GM12864 (cell line): Measurements from ENCODE around the gene NUDT3.
A peak's percentile ranks its signal among the peaks of the same experiment; 100 is the strongest.

ENCODE experiments used
- DNase-seq: peaks from one replicate; pipeline ENCODE4 v3.0.0-alpha.2; 2011; ENCODE audit warnings: low read depth
- H3K4me3 ChIP-seq: 2 replicates; pipeline ENCODE4 v1.5.1; 2011; ENCODE audit warnings: mild to moderate bottlenecking, low read depth, low read length, control low read depth
- TF ChIP-seq, protein P1 (sequence below): IDR thresholded peaks from 2 replicates; pipeline ENCODE4 v1.5.1; 2011; ENCODE audit warnings: low read depth, mild to moderate bottlenecking, moderate library complexity, low read length, control low read depth, inconsistent platforms; ENCODE audit errors: missing control alignments

NUDT3 gene

DNA sequence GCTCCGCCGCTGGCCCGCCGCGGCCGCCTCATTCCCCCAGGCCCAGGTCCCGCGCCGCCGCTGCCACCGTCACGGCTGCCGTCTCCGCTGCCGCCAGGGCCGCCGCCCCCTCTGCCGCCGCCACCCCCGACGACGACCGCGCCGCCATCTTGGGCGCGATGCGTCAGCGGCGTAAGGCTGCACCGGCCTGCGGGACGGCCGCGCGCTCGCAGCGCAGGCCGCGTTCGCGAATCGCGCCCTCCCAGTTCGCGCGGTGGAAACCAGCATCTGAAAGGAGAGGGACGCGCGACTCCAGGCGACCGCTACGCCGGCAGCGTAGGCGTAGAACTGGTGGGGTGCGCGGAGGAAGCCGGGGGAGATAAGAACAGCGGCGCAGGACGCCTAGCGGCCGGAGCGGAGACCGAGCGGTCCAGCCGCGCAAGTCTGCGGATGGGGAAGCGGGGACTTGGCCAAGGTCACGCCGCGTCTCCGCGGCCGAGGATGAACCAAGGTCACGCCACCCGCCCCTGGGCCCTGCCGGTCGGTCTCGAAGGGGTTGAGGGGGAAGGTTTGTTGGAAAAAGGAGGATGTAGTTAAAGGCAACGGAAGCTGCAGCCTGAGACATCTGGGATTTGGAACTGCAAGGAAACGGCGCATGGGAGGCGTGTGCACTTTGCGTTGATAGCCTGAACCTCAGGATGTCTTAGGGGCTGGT, at the start of gene NUDT3:
TSS of gene NUDT3 (minus strand) at position 173 of the 694 bp plus-strand sequence. CDS start 307 bp downstream, outside the sequence.
- peak; percentile 87 for DNase-seq
- peak within 1 kb of the TSS; percentile 98 for H3K4me3 ChIP-seq
- TF ChIP-seq, protein P1, sequence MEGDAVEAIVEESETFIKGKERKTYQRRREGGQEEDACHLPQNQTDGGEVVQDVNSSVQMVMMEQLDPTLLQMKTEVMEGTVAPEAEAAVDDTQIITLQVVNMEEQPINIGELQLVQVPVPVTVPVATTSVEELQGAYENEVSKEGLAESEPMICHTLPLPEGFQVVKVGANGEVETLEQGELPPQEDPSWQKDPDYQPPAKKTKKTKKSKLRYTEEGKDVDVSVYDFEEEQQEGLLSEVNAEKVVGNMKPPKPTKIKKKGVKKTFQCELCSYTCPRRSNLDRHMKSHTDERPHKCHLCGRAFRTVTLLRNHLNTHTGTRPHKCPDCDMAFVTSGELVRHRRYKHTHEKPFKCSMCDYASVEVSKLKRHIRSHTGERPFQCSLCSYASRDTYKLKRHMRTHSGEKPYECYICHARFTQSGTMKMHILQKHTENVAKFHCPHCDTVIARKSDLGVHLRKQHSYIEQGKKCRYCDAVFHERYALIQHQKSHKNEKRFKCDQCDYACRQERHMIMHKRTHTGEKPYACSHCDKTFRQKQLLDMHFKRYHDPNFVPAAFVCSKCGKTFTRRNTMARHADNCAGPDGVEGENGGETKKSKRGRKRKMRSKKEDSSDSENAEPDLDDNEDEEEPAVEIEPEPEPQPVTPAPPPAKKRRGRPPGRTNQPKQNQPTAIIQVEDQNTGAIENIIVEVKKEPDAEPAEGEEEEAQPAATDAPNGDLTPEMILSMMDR = peak; percentile 92

DNA sequence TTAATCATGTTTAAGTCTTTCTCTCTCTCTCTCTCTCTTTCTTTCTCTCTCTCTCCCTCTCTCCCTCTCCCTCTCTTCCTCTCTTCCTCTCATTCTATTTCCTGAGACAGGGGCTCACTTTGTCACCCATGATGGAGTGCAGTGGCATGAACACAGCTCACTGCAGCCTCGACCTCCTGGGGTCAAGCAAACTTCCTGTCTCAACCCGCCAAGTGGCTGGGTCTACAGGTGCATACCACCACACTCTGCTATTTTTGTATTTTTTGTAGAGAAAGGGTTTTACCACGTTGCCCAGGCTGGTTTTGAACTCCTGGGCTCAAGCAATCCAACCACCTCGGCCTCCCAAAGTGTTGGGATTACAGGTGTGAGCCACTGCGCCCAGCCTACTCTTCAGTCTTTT, 49.1 kb upstream of the NUDT3 start:
- no peak overlapping the region for H3K4me3 ChIP-seq
- no peak for DNase-seq
- TF ChIP-seq, protein P1 = no peak

DNA sequence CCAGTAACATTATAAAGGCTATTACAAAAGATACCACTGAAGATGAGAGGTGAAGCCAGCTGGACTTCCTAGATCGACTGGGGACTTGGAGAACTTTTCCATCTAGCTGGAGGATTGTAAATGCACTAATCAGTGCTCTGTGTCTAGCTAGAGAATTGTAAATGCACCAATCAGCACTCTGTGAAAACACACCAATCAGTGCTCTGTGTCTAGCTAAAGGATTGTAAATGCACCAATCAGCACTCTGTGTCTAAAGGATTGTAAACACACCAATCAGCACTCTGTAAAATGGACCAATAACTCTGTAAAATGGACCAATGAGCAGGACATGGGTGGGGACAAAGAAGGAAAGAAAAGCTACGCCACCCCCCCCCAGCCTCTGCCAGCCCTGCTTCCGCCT, 47.0 kb upstream of the NUDT3 start:
- DNase-seq = no peak
- TF ChIP-seq, protein P1 = no peak
- no peak overlapping the region for H3K4me3 ChIP-seq

DNA sequence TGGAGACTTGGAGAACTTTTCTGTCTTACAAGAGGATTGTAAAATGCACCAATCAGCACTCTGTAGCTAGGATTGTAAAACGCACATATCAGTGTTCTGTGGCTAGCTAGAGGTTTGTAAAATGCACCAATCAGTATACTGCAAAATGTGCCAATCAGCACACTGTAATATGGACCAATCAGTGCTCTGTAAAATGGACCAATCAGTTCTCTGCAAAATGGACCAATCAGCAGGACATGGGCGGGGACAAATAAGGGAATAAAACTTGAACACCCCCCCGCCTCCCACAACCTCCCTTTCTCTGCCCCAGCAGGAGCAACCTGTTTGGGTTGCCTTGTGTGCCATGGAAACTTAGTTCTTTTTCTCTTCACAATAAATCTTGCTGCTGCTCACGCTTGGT, 46.2 kb upstream of the NUDT3 start:
- H3K4me3 ChIP-seq = no peak overlapping the region
- DNase-seq = no peak
- TF ChIP-seq, protein P1 = no peak

DNA sequence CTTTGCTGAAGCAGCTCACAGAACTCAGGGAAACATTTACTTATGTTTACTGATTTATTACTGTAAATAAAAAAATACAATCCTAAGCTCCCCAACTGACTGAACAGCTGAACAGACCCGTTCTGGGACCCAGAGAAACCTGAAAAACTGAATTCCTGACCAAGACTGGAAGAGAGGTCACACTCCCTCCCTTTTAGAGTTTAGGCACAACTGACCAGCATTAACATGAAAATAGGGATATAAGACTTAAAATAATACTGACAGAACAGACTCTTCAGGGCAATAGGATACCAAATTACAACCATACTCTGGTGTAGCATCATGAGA, 45.1 kb upstream of the NUDT3 start:
- no peak for DNase-seq
- no peak overlapping the region for H3K4me3 ChIP-seq
- TF ChIP-seq, protein P1 = no peak

DNA sequence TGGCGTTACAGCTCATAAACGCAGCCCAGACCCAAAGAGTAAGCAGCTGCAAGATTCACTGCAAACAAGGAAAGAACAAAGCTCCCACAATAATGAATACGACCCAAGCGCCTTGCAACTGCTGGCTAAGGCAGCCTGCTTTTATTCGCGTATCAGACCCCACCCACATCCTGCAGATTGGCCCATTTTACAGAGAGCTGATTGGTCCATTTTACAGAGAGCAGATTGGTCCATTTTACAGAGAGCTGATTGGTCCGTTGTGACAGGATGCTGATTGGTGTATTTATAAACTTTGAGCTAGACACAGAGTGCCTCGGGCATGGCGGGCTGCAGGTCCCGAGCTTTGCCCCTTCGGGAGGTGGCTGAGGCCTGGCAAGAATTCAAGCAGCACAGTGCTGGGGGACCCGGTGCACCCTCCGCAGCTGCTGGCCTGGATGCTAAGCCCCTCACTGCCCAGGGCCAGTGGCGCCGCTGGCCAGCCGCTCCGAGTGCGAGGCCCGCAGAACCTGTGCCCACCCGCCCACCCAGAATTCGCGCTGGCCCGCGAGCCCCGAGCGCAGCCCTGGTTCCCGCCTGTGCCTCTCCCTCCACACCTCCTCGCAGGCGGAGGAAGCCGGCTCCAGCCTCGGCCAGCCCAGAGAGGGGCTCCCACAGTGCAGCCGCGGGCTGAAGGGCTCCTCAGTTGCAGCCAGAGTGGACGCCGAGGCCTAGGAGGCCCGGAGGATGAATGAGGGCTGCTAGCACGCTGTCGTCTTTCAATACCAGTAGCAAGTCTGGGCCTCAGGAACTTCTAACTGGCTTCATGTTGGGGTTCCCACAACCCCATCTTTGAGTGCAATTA, 44.6 kb upstream of the NUDT3 start:
- H3K4me3 ChIP-seq = no peak overlapping the region
- TF ChIP-seq, protein P1 = no peak
- no peak for DNase-seq
